ENCODE measurements around the gene SMTN. TPM values are rescaled to one million over a fixed set of nuclear protein-coding genes. Genes with fewer than 3 reads are reported as not detected.

The SMTN gene
- total RNA-seq, 6 donors from 2014 or later, result 26.1 to 104 (median 47.3) TPM

DNA sequence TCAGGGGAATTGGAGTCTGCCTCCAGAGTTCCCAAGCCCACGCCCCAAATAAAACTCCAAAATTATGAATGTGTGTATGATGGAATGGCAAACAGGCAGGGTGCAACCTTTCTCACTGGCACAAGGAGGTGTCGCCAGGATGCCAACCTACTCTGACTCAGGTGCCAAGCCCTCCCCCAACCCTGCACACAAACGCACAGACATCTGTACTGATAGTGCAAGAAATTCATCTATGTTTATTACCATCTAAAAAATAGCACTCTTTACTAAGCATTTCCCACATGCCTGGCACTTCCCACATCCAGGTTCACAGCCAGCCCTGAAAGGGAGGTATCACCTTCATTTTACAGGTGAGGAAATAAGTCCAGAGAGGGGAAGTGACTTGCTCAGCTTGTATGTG is 57.9 kb downstream of the SMTN start:
- WGBS, 2 donors, result 74 to 84% methylated on average over 3 of the region's 3 CpGs
- DNase-seq, result no peak
- Histone ChIP-seq H3K9me3 (no peaks in the 10 kb centered on the region), H3K27ac (peak overlapping the region in 1 of 4 donors; percentile 5), H3K36me3 (no peaks in the 10 kb centered on the region), H3K27me3 (no peaks in the 10 kb centered on the region), H3K4me3 (peak overlapping the region in 1 of 4 donors; percentile 44), H3K4me1 (peaks cover 0 to 7% (median 3%) of the 10 kb centered on the region in 4 donors)
- TF ChIP-seq CTCF (IDR thresholded peaks at IDR 0.05) (no peak), EP300 (IDR thresholded peaks at IDR 0.05) (no peak), POLR2A (IDR thresholded peaks at IDR 0.05) (no peak), POLR2AphosphoS5 (IDR thresholded peaks at IDR 0.05) (no peak)
- ATAC-seq (ENCODE audit: low FRiP score in 2 of 2), result no peak

- no peaks in the 10 kb centered on the region for H3K9me3 ChIP-seq
- peak within 1 kb of the TSS in 3 of 4 donors; percentile 21 to 44 (median 41) for H3K4me3 ChIP-seq
- peak; percentile 66 to 92 for ATAC-seq (ENCODE audit: low FRiP score in 2 of 2)
- peak in 1 of 4 donors; percentile 2 for TF ChIP-seq EP300 (IDR thresholded peaks at IDR 0.05)
- peak in 2 of 4 donors; percentile 28 to 58 for TF ChIP-seq POLR2A (IDR thresholded peaks at IDR 0.05)
- peak in 4 of 6 experiments; percentile 28 to 74 (median 46) for TF ChIP-seq CTCF (IDR thresholded peaks at IDR 0.05)
- peak in 1 of 2 donors; percentile 53 for TF ChIP-seq POLR2AphosphoS5 (IDR thresholded peaks at IDR 0.05)
- H3K36me3 ChIP-seq, result no peaks in the 10 kb centered on the region
- peak within 1 kb of the TSS; percentile 17 to 80 (median 67) for H3K27ac ChIP-seq
- peaks cover 0 to 7% (median 3%) of the 10 kb centered on the region in 4 donors for H3K4me1 ChIP-seq
- 38 to 51% methylated on average over 17 to 18 of the region's 24 CpGs for WGBS, 2 donors
- no peaks in the 10 kb centered on the region for H3K27me3 ChIP-seq
- DNase-seq, result peak; percentile 87 to 95
Observed at GRCh38 chr22:31139866-31140716, 59.0 kb downstream of the SMTN start, which contains the start of gene PLA2G3. TSS of gene PLA2G3 (minus strand) at chr22:31140508. CDS start at chr22:31140354, 154 bp downstream.

DNA sequence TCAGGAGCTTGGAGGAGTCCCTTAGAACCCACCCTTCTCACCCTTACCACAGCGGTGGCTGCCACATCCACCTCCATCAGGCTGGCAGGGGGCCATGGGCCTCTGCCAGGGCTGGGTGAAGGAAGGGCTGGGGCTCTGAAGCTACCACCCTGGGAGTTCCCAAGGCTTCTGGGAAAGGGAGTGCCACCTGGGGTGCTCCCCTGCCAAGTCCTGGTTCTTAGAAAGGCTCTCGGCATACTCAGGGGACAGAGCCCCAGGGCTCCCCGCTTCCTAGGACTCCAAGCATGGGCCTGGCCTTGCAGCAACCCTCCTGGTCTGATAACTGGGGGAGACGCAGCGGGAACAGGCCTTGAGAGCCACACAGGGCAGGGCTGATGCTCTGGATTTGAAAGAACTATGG is 59.6 kb downstream of the SMTN start:
- peaks cover 0 to 7% (median 3%) of the 10 kb centered on the region in 4 donors for H3K4me1 ChIP-seq
- WGBS, 2 donors, result 72% methylated on average over 5 of the region's 5 CpGs; no CpG with 5 or more reads in 1 of the 2 donors
- TF ChIP-seq EP300 (IDR thresholded peaks at IDR 0.05) (no peak), POLR2A (IDR thresholded peaks at IDR 0.05) (no peak), CTCF (IDR thresholded peaks at IDR 0.05) (no peak), POLR2AphosphoS5 (IDR thresholded peaks at IDR 0.05) (no peak)
- no peaks in the 10 kb centered on the region for H3K27me3 ChIP-seq
- ATAC-seq (ENCODE audit: low FRiP score in 2 of 2) (peak; percentile 14 to 43), DNase-seq (peak in 1 of 2 donors; percentile 62)
- H3K36me3 ChIP-seq, result no peaks in the 10 kb centered on the region
- peak overlapping the region; percentile 17 to 80 (median 67) for H3K27ac ChIP-seq
- H3K9me3 ChIP-seq, result no peaks in the 10 kb centered on the region
- peak overlapping the region in 1 of 4 donors; percentile 44 for H3K4me3 ChIP-seq

DNA sequence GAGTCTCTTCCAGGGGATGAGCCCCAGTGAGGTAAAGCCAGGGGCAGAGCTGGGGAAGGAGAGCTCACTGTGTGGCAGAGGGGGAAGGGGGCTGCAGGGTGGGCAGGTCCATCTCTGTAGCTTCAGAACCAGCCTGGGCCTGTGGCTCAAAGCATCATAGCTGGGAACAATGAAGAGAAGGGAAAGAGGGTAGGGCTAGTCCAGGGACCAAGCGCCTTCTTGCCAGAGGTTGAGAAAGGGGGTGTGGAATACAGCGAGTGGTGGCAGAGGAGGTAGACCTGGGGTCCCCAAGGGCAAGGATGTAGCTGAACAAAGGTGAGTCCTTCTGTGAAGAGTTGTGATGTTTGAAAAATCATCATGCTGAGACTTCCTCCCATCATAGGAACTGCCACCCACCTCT is 60.4 kb downstream of the SMTN start:
- peaks cover 0 to 7% (median 3%) of the 10 kb centered on the region in 4 donors for H3K4me1 ChIP-seq
- H3K4me3 ChIP-seq, result no peak overlapping the region
- peak overlapping the region; percentile 17 to 80 (median 67) for H3K27ac ChIP-seq
- no peaks in the 10 kb centered on the region for H3K36me3 ChIP-seq
- no peak for DNase-seq
- no peaks in the 10 kb centered on the region for H3K9me3 ChIP-seq
- no peaks in the 10 kb centered on the region for H3K27me3 ChIP-seq
- WGBS, 2 donors, result 95 to 100% methylated on average over 2 of the region's 2 CpGs
- TF ChIP-seq POLR2A (IDR thresholded peaks at IDR 0.05), result no peak
- no peak for TF ChIP-seq CTCF (IDR thresholded peaks at IDR 0.05)
- TF ChIP-seq EP300 (IDR thresholded peaks at IDR 0.05), result no peak
- no peak for TF ChIP-seq POLR2AphosphoS5 (IDR thresholded peaks at IDR 0.05)
- ATAC-seq (ENCODE audit: low FRiP score in 2 of 2), result no peak

All from upper lobe of left lung (tissue), 6 donors.